ENCODE results near the gene CDS2.

GRCh38 chr20:5171064-5171789 lies 44.4 kb downstream of the CDS2 start:
- TF ChIP-seq USF2 (IDR thresholded peaks at IDR 0.05; ENCODE audit: borderline replicate concordance, low read depth, low read length) = no peak
- no peak for TF ChIP-seq NR2C2 (IDR thresholded peaks at IDR 0.05; ENCODE audit: borderline replicate concordance, control insufficient read depth, insufficient read length, low read depth)
- no peak for TF ChIP-seq GABPA (IDR thresholded peaks at IDR 0.05; ENCODE audit: low read depth)
- no peak for TF ChIP-seq HDAC2 (IDR thresholded peaks at IDR 0.05)
- TF ChIP-seq MAX (IDR thresholded peaks at IDR 0.05; ENCODE audit: low read depth, low read length) = no peak
- TF ChIP-seq NR2C1 (IDR thresholded peaks at IDR 0.05) = no peak
- TF ChIP-seq CTCF (IDR thresholded peaks at IDR 0.05 in 2 of 3, conservative IDR thresholded peaks at IDR 0.05 in 1 of 3; ENCODE audit: control insufficient read depth in 2 of 3, extremely low read depth in 1 of 3, insufficient read depth in 1 of 3, low read depth in 3 of 3, low read length in 3 of 3) = no peak
- TF ChIP-seq BRCA1 (IDR thresholded peaks at IDR 0.05; ENCODE audit: low read depth, low read length) = no peak
- TF ChIP-seq POLR2A (IDR thresholded peaks at IDR 0.05; ENCODE audit: low read depth, low read length) = no peak
- TF ChIP-seq RAD21 (IDR thresholded peaks at IDR 0.05; ENCODE audit: insufficient read depth, low read depth, low read length) = no peak
- TF ChIP-seq FOS (IDR thresholded peaks at IDR 0.05; ENCODE audit: borderline replicate concordance, extremely low read depth, insufficient read length) = no peak
- no peak for TF ChIP-seq MTA3 (IDR thresholded peaks at IDR 0.05; ENCODE audit: borderline replicate concordance, low read length)
- no peak for TF ChIP-seq CREB1 (IDR thresholded peaks at IDR 0.05; ENCODE audit: low read depth)
- no peak for TF ChIP-seq TARDBP (IDR thresholded peaks at IDR 0.05; ENCODE audit: borderline replicate concordance)

Measured in GM12878 (cell line).